Measurements from ENCODE around the gene CCDC88B. TPM values are rescaled to one million over a fixed set of nuclear protein-coding genes. Genes with fewer than 3 reads are reported as not detected.

Gene CCDC88B
- total and polyA plus RNA-seq, 9 of the 15 experiments (the other 6 are each of a cell fraction or from before 2014, with no cell fraction given): 0.13 to 18.1 (median 7.9) TPM

- WGBS (ENCODE audit: insufficient coverage, low coverage, missing lambda C conversion rate): 50% methylated on average over 5 of the region's 6 CpGs
- H3K4me2 ChIP-seq (ENCODE audit: insufficient read depth, low read length): peak overlapping the region; percentile 94
- ChIA-PET POLR2A (interaction anchor here (1.3 to 1.6 kb wide), 3 partner anchors 10 to 40 kb away, joined by 5 to 12 read pairs (median 6); partner anchors contain the start of genes PRDX5 and TRMT112), CTCF (ENCODE audit: low intra/inter-chr PET ratio) (no interaction called here)
- intact Hi-C loops (cut with micrococcal nuclease): loop anchor here (5.0 kb wide), 7 partner anchors 50 to 290 kb away; partner anchors contain the start of genes FERMT3 and STIP1
- ATAC-seq: no peak
- no peak for DNase-seq (ENCODE audit: extremely low read depth in 1 of 4, low spot score in 3 of 4)
- no peaks in the 10 kb centered on the region for H4K20me1 ChIP-seq (replicated peaks; ENCODE audit: control insufficient read depth, insufficient read depth, low read length)
- peaks cover 28% of the 10 kb centered on the region; the same call in 2 of the 3 replicates for H3K36me3 ChIP-seq (ENCODE audit: control insufficient read depth, insufficient read depth, low read length)
- no TSS peak for BruUV-seq (replicated peaks)
- H2AFZ ChIP-seq (ENCODE audit: low read depth, low read length): peak overlapping the region; percentile 89; the same call in 1 of the 2 replicates
- peaks cover 3% of the 10 kb centered on the region for H3K9me1 ChIP-seq (ENCODE audit: control insufficient read depth, insufficient read depth, low read length)
- FAIRE-seq: no peak
- peaks cover 24% of the 10 kb centered on the region for H3K79me2 ChIP-seq (ENCODE audit: control insufficient read depth, insufficient read depth, low read length)
- H3K9ac ChIP-seq (ENCODE audit: insufficient read depth in 1 of 2, low read depth in 2 of 2, low read length in 2 of 2): peak overlapping the region; percentile 88 to 97
- no peaks in the 10 kb centered on the region for H3K27me3 ChIP-seq (ENCODE audit: control insufficient read depth in 2 of 2, insufficient read depth in 2 of 2, low read length in 2 of 2)
- no peaks in the 10 kb centered on the region for H3K9me3 ChIP-seq (replicated peaks; ENCODE audit: control insufficient read depth, insufficient read depth, low read depth, low read length)
- in situ Hi-C loops (cut with MboI): loop anchor here (5.0 kb wide), 1 partner anchor 300 kb away; no protein-coding TSS in a partner anchor
- H3K27ac ChIP-seq (ENCODE audit: extremely low read depth, low read depth, low read length): peak overlapping the region; percentile 56
- peaks cover 34 to 79% of the 10 kb centered on the region in 2 experiments for H3K4me1 ChIP-seq (replicated peaks in 1 of 2; ENCODE audit: control insufficient read depth in 2 of 2, insufficient read depth in 2 of 2, low read length in 2 of 2)
- no peak overlapping the region for H3K4me3 ChIP-seq
- TF ChIP-seq ATF1 (CRISPR knock-in tag; IDR thresholded peaks at IDR 0.05) (no peak), ATF1 (tag; IDR thresholded peaks at IDR 0.05) (no peak), ZNF263 (CRISPR knock-in tag; IDR thresholded peaks at IDR 0.05; ENCODE audit: borderline replicate concordance) (0 out of 2 replicates have a peak, but pooled peaks have one; percentile 19), SIX5 (IDR thresholded peaks at IDR 0.05; ENCODE audit: borderline replicate concordance in 1 of 2, insufficient read depth in 1 of 2, low read depth in 1 of 2, low read length in 2 of 2) (no peak), ZNF778 (CRISPR knock-in tag; IDR thresholded peaks at IDR 0.05) (no peak), MED1 (CRISPR knock-in tag; IDR thresholded peaks at IDR 0.05; ENCODE audit: borderline replicate concordance) (no peak), ZBTB43 (CRISPR knock-in tag; IDR thresholded peaks at IDR 0.05) (no peak), FOSL1 (tag; conservative IDR thresholded peaks at IDR 0.05) (0 out of 2 replicates have a peak, but pooled peaks have one; percentile 29), PREB (CRISPR knock-in tag; IDR thresholded peaks at IDR 0.05) (no peak), JUND (IDR thresholded peaks at IDR 0.05; ENCODE audit: borderline replicate concordance, low read depth, low read length) (no peak), JUND (tag; IDR thresholded peaks at IDR 0.05; ENCODE audit: borderline replicate concordance, low read depth, low read length) (0 out of 3 replicates have a peak, but pooled peaks have one; percentile 4), SMARCA4 (IDR thresholded peaks at IDR 0.05) (no peak), ASH1L (IDR thresholded peaks at IDR 0.05; ENCODE audit: borderline replicate concordance, low read depth, partially characterized antibody) (no peak), POLR3G (IDR thresholded peaks at IDR 0.05; ENCODE audit: extremely low read depth, insufficient read length, insufficient replicate concordance) (no peak)
- TF ChIP-seq, protein P1, sequence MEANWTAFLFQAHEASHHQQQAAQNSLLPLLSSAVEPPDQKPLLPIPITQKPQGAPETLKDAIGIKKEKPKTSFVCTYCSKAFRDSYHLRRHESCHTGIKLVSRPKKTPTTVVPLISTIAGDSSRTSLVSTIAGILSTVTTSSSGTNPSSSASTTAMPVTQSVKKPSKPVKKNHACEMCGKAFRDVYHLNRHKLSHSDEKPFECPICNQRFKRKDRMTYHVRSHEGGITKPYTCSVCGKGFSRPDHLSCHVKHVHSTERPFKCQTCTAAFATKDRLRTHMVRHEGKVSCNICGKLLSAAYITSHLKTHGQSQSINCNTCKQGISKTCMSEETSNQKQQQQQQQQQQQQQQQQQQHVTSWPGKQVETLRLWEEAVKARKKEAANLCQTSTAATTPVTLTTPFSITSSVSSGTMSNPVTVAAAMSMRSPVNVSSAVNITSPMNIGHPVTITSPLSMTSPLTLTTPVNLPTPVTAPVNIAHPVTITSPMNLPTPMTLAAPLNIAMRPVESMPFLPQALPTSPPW (CRISPR knock-in tag; IDR thresholded peaks at IDR 0.05): no peak
- TF ChIP-seq, protein P2, sequence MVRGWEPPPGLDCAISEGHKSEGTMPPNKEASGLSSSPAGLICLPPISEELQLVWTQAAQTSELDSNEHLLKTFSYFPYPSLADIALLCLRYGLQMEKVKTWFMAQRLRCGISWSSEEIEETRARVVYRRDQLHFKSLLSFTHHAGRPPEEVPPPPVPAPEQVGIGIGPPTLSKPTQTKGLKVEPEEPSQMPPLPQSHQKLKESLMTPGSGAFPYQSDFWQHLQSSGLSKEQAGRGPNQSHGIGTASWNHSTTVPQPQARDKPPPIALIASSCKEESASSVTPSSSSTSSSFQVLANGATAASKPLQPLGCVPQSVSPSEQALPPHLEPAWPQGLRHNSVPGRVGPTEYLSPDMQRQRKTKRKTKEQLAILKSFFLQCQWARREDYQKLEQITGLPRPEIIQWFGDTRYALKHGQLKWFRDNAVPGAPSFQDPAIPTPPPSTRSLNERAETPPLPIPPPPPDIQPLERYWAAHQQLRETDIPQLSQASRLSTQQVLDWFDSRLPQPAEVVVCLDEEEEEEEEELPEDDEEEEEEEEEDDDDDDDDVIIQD (CRISPR knock-in tag; IDR thresholded peaks at IDR 0.05): no peak
These were observed 17.4 kb downstream of the CCDC88B start for GRCh38 chr11:64357446-64357845.
